K562 (cell line): Measurements from ENCODE around the gene DTNBP1. TPM values are rescaled to one million over a fixed set of nuclear protein-coding genes. Genes with fewer than 3 reads are reported as not detected.

Experiments used
- ATAC-seq: fragments of 200-7000 bp; cut with Tn5 transposase; 3 replicates; pipeline ENCODE4 v1.9.1; 2020; ENCODE audit warnings: moderate library complexity
- BruUV-seq: library from RNA; stranded (reverse); fragments of 400-500 nt; replicated peaks from 2 replicates; lab custom pipeline; 2021; lab: Mats Ljungman, UMichigan
- CTCF ChIA-PET: fragments of 300-600 bp; formaldehyde crosslinking; extraction: SDS; loops from one replicate; lab custom pipeline; 2021; ENCODE audit warnings: low intra/inter-chr PET ratio; lab: Yijun Ruan, JAX
- POLR2A ChIA-PET: fragments of 300-600, 350-650 bp; sonication (Branson Sonifier 250); formaldehyde crosslinking; extraction: SDS; loops from one replicate; lab custom pipeline; 2021; ENCODE audit warnings: antibody characterized with exemption, inconsistent platforms; lab: Yijun Ruan, JAX
- DNase-seq, 4 experiments: peaks; one replicate each; pipeline versions ENCODE4 v3.0.0 to v3.0.0-alpha.2; 2011 to 2018; ENCODE audit warnings: low spot score in 3 of 4, mixed read lengths in 3 of 4; ENCODE audit errors: extremely low read depth in 1 of 4
- FAIRE-seq: peaks from 2 replicates; lab custom pipeline; 2011; peaks lifted over from hg19 to GRCh38; lab: Jason Lieb, UNC
- H2AFZ ChIP-seq: 2 replicates; pipeline ENCODE4 v1.6.0; 2011; ENCODE audit warnings: low read depth, low read length, control low read depth, inconsistent platforms
- H3K27ac ChIP-seq: fragments of 200-600 bp; 3 replicates; pipeline ENCODE4 v1.8.0; 2011; ENCODE audit warnings: low read depth, mild to moderate bottlenecking, control low read depth, inconsistent platforms, low read length, moderate library complexity, mixed read lengths; ENCODE audit errors: extremely low read depth
- H3K27me3 ChIP-seq, 2 experiments: fragments of 300-600 bp in 1 of 2; 2 replicates in 1 of 2; 3 replicates in 1 of 2; pipeline versions ENCODE4 v1.6.0 to v1.8.0; 2011; ENCODE audit warnings: inconsistent platforms in 2 of 2, low read length in 2 of 2, mild to moderate bottlenecking in 1 of 2, mixed read lengths in 1 of 2, moderate library complexity in 1 of 2; ENCODE audit not compliant: control insufficient read depth in 2 of 2, insufficient read depth in 2 of 2
- H3K36me3 ChIP-seq: fragments of 300-600 bp; 3 replicates; pipeline ENCODE4 v1.8.0; 2011; ENCODE audit warnings: mild to moderate bottlenecking, low read length, inconsistent platforms; ENCODE audit not compliant: control insufficient read depth, insufficient read depth
- H3K4me1 ChIP-seq, 2 experiments: fragments of 200-600 bp in 1 of 2; replicated peaks in 1 of 2; 2 replicates in 1 of 2; 3 replicates in 1 of 2; pipeline versions ENCODE4 v1.5.1 to v1.8.0; 2011; ENCODE audit warnings: inconsistent platforms in 2 of 2, low read length in 2 of 2, mild to moderate bottlenecking in 1 of 2, mixed read lengths in 1 of 2, moderate library complexity in 1 of 2; ENCODE audit not compliant: control insufficient read depth in 2 of 2, insufficient read depth in 2 of 2
- H3K4me2 ChIP-seq: 2 replicates; pipeline ENCODE4 v1.6.1; 2011; ENCODE audit warnings: low read length, control low read depth, inconsistent platforms, mixed read lengths; ENCODE audit not compliant: insufficient read depth
- H3K4me3 ChIP-seq: fragments of 200-600 bp; sonication (generic), shearing (Covaris generic); 2 replicates; pipeline ENCODE4 v1.5.1; 2016; ENCODE audit warnings: control low read depth, inconsistent platforms
- H3K79me2 ChIP-seq: fragments of 200-600 bp; 3 replicates; pipeline ENCODE4 v1.8.0; 2011; ENCODE audit warnings: low read length, inconsistent platforms; ENCODE audit not compliant: control insufficient read depth, insufficient read depth
- H3K9ac ChIP-seq, 2 experiments: 2 replicates each; pipeline versions ENCODE4 v1.6.0 to v1.6.1; 2011; ENCODE audit warnings: low read depth in 2 of 2, low read length in 2 of 2, control low read depth in 1 of 2, inconsistent platforms in 1 of 2, mild to moderate bottlenecking in 1 of 2, mixed read lengths in 1 of 2; ENCODE audit not compliant: insufficient read depth in 1 of 2
- H3K9me1 ChIP-seq: one replicate; pipeline ENCODE4 v1.6.0; 2011; ENCODE audit warnings: inconsistent platforms, mild to moderate bottlenecking, low read length, moderate library complexity; ENCODE audit not compliant: control insufficient read depth, insufficient read depth
- H3K9me3 ChIP-seq: replicated peaks from 2 replicates; pipeline ENCODE4 v1.5.1; 2011; ENCODE audit warnings: low read depth, low read length, inconsistent platforms; ENCODE audit not compliant: control insufficient read depth, insufficient read depth
- H4K20me1 ChIP-seq: replicated peaks from 2 replicates; pipeline ENCODE4 v1.6.1; 2011; ENCODE audit warnings: low read length, inconsistent platforms, mixed read lengths; ENCODE audit not compliant: control insufficient read depth, insufficient read depth
- AFF1 ChIP-seq, 2 experiments: fragments of 450-650 bp; IDR thresholded peaks; 2 replicates each; pipeline ENCODE4 v1.6.1; 2018; ENCODE audit warnings: mild to moderate bottlenecking in 2 of 2, low read depth in 1 of 2; ENCODE audit not compliant: partially characterized antibody in 2 of 2
- MTF1 ChIP-seq: fragments of 250-450 bp; sonication (Bioruptor Pico); IDR thresholded peaks from 2 replicates; pipeline ENCODE4 v1.9.0; 2021; ENCODE audit warnings: moderate library complexity, mild to moderate bottlenecking, inconsistent platforms, borderline replicate concordance
- NRF1 ChIP-seq, 2 experiments: fragments of 450-650 bp; IDR thresholded peaks in 1 of 2; conservative IDR thresholded peaks in 1 of 2; 2 replicates each; pipeline ENCODE4 v1.6.1; 2014; ENCODE audit warnings: mild to moderate bottlenecking in 2 of 2
- RBM25 ChIP-seq: fragments of 200-400 bp; formaldehyde crosslinking; IDR thresholded peaks from 2 replicates; pipeline ENCODE4 v1.6.1; 2018; ENCODE audit warnings: low read length, low read depth, moderate library complexity; ENCODE audit not compliant: severe bottlenecking
- ZFP30 ChIP-seq: fragments of 250-450 bp; sonication (Bioruptor Pico); IDR thresholded peaks from 2 replicates; pipeline ENCODE4 v1.8.0; 2022; ENCODE audit warnings: moderate library complexity, mild to moderate bottlenecking, inconsistent platforms, borderline replicate concordance
- ZFP36 ChIP-seq: fragments of 150-350 bp; IDR thresholded peaks from 2 replicates; pipeline ENCODE4 v1.6.1; 2018; ENCODE audit warnings: low read length, low read depth; ENCODE audit not compliant: partially characterized antibody
- WGBS: fragments of 100-300 bp; shearing (Covaris generic); methylation state at CpG from one replicate; pipeline ENCODE4 v1.1.6; 2016; ENCODE audit warnings: low coverage, mixed read lengths; ENCODE audit not compliant: insufficient coverage; ENCODE audit errors: missing lambda C conversion rate; 5-methylcytosine and 5-hydroxymethylcytosine counted together
- in situ Hi-C: fragments of 300-500 bp; cut with MboI; formaldehyde crosslinking; loops from 4 replicates; pipeline ENCODE4 v1.15.0; 2018; ENCODE audit warnings: inconsistent platforms, mixed read lengths
- intact Hi-C: fragments of 100-400 bp; cut with micrococcal nuclease; formaldehyde crosslinking; loops from 2 replicates; pipeline ENCODE4 v1.14.2; 2022
- polyA plus RNA-seq, 8 experiments: library from polyadenylated mRNA; depleted of rRNA in 4 of 8; stranded (reverse) in 5 of 8; unstranded in 3 of 8; fragments of >200 nt; fragmentation: Nextera tagmentation in 2 of 8; fragmentation: Illumina TruSeq in 1 of 8; extraction: Ambion mirVana in 2 of 8; extraction: Trizol in 1 of 8; gene quantifications; 2 replicates each; pipeline versions ENCODE4 v1.2.1 to v1.2.3, GENCODE V29; 2011 to 2014; ENCODE audit warnings: inconsistent platforms in 1 of 8, missing spikeins in 1 of 8
- total RNA-seq, 7 experiments: library from RNA; depleted of rRNA in 6 of 7; stranded (reverse); fragments of >200 nt in 6 of 7; fragmentation: Illumina TruSeq in 2 of 7; extraction: Trizol in 2 of 7; gene quantifications; 2 replicates each; pipeline versions ENCODE4 v1.2.1 to v1.2.3, GENCODE V29; 2011 to 2021; ENCODE audit warnings: low replicate concordance in 1 of 7
- TF ChIP-seq, protein P1 (sequence below): fragments of 450-650 bp; IDR thresholded peaks from 2 replicates; pipeline ENCODE4 v1.6.1; 2017; ENCODE audit warnings: mild to moderate bottlenecking, moderate library complexity

Gene DTNBP1
- total and polyA plus RNA-seq, 9 of the 15 experiments (the other 6 are each of a cell fraction or from before 2014, with no cell fraction given), result 16.7 to 54.5 (median 21.4) TPM

DNA sequence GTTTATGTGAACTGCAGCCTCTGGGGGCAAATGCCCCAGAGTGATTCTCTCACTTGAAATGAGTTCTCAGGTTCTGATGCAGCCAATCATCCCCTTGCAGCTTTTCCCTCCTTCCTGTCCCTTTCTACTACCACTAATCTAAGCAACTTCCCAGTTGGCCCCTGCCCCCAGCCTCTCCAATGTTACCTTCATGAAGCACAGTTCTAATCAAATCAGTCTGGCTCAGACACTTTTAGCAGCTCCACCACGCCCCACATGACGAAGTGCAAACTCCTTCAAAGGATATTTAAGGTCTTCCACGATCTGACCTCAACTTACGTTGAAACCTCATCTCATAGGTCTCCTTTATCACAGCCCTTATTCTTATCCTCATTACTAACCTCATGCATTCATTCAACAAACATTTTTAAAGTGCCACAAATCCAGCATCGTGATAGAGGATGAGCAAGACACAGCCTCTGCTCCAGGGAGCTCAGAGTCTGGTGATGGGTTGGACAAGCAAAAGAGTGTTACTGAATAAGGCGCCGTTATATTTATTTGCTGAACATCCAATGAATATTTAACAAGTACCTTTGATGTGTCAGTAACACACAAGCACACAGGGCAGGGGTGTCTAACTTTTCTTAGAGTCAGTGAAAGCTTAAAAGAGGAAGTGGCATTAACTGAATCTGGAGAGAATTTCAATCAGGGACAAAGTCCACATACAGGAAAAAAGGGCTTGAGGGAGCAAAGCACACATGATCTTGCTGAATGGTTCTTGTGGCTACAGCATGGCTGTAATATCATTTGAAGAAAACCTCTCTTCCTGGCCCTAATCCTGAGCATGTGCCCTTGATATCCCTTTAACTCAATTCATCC lies 20.4 kb upstream of the DTNBP1 start (continued):
- TF ChIP-seq NRF1 (conservative IDR thresholded peaks at IDR 0.05 in 1 of 2, IDR thresholded peaks at IDR 0.05 in 1 of 2), result 0 out of 4 replicates have a peak, but pooled peaks of 1 of the 2 experiments have one; percentile 16

- CTCF ChIA-PET, result interaction anchor here (0.6 to 1.5 kb wide), 2 partner anchors 10 to 477 kb away, joined by 3 read pairs; no protein-coding TSS in a partner anchor
- BruUV-seq, result no TSS peak
- intact Hi-C loops (no loop called here), in situ Hi-C loops (loop anchor here (10.0 kb wide), 1 partner anchor 483 kb away; no protein-coding TSS in a partner anchor)
- Histone ChIP-seq H3K4me1 (peaks cover 0 to 11% of the 10 kb centered on the region in 2 experiments; a peak in 3 of 5 replicates), H3K27ac (no peak overlapping the region), H3K79me2 (no peaks in the 10 kb centered on the region), H3K27me3 (no peaks in the 10 kb centered on the region), H3K9ac (no peak overlapping the region), H3K4me2 (no peak overlapping the region), H3K4me3 (no peak overlapping the region), H4K20me1 (no peaks in the 10 kb centered on the region), H3K36me3 (no peaks in the 10 kb centered on the region), H3K9me3 (no peaks in the 10 kb centered on the region), H2AFZ (no peak overlapping the region), H3K9me1 (no peaks in the 10 kb centered on the region)
- POLR2A ChIA-PET, result interaction anchor here (0.9 to 1.8 kb wide), 3 partner anchors 12 to 449 kb away, joined by 3 to 8 read pairs (median 3); partner anchors contain the start of gene MYLIP
- FAIRE-seq (no peak), ATAC-seq (no peak), DNase-seq (no peak)
- TF ChIP-seq, protein P1, sequence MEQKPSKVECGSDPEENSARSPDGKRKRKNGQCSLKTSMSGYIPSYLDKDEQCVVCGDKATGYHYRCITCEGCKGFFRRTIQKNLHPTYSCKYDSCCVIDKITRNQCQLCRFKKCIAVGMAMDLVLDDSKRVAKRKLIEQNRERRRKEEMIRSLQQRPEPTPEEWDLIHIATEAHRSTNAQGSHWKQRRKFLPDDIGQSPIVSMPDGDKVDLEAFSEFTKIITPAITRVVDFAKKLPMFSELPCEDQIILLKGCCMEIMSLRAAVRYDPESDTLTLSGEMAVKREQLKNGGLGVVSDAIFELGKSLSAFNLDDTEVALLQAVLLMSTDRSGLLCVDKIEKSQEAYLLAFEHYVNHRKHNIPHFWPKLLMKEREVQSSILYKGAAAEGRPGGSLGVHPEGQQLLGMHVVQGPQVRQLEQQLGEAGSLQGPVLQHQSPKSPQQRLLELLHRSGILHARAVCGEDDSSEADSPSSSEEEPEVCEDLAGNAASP, result no peak
- no peak for TF ChIP-seq AFF1 (IDR thresholded peaks at IDR 0.05; ENCODE audit: low read depth in 1 of 2, partially characterized antibody in 2 of 2)
- no peak for TF ChIP-seq ZFP30 (CRISPR knock-in tag)
- no peak for TF ChIP-seq MTF1
- TF ChIP-seq RBM25, result peak; percentile 77
- TF ChIP-seq ZFP36, result peak; percentile 56
- WGBS, result 59% methylated on average over 1 of the region's 1 CpG
These were observed 19.1 kb upstream of the DTNBP1 start for GRCh38 chr6:15681946-15682345.
